NOMO-1 (cell line): ENCODE results near the gene TEX52.
A peak's percentile ranks its signal among the peaks of the same experiment; 100 is the strongest.

Experiments used
- DNase-seq, 2 experiments: peaks; one replicate each; lab custom pipeline; 2025; ENCODE audit not compliant: unreplicated experiment in 2 of 2; lab: John Stamatoyannopoulos, UW

TEX52 gene

DNA sequence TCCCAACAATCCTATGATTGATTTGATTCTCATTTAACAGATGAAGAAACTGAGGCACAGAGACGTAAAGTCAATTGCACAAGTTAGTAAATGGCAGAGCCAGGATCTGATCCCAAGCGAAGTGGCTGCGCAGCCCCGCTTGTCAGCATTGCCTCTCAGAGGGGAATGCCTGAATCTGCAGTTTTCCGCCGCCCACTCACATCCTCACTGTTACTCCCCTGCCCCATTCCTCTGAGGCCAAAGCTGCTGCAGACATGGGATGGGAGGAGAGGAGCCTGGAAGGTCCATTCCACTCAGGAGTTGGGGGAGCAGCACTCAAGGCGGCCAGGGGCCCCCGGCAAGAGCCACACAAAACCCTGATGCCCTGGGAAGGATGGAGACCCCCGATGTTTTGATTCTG is 23.0 kb downstream of the TEX52 start:
- no peak for DNase-seq

DNA sequence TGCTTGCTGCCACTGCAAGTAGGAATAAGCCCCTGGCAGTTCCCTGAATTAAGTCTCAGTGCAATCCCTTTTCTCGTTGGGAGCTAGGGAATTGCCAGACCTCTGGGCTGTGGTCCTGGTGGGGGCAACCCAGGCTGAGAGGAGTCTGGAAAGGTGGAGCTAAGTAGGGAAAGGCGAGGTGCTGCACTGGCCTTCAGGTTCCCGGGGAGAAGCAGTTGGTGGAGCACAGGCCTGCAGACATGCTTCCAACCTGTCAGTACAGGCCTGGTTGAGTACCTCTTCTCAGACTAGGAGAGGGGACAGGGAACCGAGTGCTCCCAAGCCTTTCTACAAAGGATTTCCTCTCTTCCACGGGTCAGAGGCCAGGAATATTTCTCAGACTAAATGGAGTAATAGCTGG is 23.5 kb downstream of the TEX52 start:
- no peak for DNase-seq

DNA sequence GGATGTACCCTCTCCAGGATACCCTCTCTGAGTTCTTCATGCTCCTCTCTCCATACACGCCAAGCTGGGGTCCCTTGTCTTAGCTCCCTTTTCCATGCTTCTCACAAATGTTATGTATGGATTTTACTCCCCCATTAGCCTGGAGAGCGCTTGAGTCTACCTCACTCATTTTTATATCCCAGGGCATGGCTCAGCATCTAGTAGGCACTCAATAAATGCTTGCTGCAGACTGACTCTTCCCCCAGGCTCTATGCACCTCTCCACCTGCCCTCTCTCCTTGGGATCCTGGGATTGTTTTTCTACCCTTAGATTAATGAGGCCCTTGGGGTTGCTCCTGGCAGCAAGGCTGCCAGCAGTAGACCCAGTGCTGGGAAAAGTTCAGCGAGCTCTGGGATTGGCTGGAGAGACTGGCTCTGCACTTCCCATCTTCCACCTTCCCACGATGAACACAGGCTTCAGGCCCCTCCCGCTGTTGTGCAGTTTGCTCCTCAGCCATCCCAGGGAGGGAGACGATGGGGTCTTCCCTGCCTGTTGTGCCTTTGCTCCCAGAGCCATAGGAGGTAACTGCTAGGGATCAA is 24.2 kb downstream of the TEX52 start:
- no peak for DNase-seq

DNA sequence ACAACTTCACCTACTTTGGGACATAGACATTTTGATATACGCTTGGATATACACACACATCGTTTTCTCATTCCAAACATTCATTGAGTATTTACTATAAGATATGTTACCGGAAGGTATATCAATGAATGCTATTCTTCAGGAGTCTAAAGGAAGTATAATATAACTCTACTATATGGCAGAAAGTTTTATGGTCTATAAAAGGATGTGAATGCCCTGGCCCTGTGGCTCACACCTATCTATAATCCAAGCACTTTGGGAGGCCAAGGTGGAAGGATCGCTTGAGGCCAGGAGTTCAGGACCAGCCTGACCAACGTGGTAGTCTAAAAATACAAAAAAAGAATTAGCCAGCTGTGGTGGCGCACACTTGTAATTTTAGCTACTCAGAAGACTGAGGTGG is 27.6 kb downstream of the TEX52 start:
- no peak for DNase-seq

DNA sequence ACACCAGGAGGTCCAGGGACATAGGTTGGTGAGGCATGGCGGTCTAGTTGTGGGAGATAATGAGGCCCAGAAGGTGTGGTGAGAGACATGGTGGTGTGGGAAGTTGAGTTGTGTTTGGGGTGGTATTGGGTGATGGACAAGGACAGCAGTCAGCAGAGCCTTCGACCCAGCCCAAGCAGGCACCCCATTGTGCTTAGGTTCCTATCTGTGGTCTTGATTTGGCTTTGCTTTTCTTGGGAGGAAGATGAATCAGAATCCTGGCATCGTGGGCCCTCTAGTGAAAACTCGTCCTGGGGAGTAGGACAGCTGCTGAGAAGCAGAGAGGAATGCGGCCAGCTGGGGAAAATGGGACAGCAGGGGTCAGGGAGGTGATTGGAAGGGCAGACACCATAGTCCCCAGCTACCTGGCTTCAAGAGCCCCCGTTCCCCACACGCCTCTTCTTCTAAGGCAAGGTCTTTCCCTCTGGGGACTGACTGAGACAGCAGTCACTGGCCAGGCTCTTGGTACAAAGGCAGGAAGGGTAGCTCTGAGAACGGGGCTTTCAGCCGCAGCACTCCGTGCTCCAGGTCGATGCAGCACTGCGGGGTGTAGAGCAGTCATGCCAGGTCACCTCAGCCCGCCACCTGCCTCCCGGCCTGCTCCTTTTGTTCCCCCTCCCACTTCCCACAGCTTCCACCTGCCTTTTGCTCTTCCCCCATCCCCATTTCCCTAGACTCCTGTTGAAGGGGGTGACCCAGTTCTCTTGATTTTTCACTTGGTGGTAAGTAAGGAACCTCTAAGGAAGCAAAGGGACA is 29.9 kb downstream of the TEX52 start:
- DNase-seq: no peak

DNA sequence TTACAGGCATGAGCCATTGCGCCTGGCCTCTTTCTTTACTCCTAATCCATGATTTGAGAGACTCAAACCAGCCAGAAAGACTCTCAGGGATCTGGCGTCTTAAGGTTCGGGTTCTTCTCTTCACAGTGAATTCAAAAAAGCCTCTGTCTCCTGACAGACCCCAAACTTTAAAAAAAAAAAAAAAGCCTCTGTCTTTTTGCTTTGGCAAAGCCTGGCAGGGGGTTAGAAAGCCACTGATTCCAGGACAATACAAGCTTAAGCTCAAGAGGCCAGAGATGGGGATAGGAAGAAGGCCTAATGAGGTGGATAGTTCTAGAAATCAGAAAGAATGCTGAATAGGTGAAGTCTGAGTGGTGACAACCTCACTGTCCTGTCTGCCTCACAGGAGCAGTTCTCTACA is 30.8 kb downstream of the TEX52 start:
- no peak for DNase-seq

DNA sequence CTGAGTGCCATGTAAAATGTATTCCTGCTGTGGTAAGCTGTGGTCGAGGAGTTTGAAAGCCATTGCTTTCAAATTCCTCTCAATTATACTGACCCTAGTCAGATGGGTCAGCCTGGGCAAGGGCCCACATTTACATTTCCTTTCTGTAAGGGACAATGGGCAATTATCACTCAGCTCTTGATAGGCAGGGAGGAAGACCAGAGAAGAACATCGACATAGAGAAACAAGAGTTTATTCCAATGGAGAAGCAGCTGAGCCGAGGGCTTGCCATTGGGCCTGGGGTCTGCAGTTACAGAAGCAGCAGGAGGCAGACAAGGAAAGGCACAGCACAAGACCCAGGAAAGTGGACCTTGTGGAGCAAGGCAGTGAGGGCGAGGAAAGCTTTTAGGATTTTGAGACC is 31.7 kb downstream of the TEX52 start:
- DNase-seq: no peak

DNA sequence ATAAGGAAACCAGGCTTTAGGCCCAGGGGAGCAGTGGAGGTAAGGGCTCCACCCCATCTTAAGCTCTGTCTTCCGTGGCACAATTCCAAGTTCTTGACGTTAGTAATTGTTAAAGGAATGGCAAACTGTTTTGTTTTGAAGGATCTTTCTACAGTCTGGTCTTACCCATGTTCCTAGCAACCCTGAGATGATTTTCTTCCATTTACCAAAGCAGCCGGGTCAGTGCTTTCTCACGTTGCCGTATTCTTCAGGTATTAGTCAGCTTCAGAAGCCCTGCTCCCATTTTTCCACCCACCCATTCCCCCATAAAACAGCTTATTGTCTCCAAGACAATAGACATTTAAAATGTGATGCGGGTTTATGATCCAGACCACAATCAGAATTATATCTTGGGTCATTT is 32.3 kb downstream of the TEX52 start:
- no peak for DNase-seq

DNA sequence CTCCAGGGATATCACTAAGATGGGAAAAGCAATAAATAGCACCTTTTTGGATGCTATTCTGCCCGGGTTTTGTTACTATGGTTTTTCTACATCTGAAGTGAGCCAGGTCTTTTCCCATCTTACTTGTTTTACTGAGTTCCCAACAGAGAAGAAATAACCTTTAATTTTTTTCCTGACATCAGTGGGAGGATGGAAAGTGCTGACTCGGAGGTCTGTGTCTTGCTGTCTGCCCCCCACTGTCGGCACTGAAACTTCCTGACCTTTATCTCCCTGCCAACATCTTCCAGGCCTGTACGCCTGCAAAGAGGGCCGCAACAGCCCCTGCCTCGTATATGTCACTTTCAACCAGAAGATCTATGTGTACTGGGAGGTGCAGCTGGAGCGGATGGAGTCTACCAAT is 33.4 kb downstream of the TEX52 start:
- DNase-seq: no peak

DNA sequence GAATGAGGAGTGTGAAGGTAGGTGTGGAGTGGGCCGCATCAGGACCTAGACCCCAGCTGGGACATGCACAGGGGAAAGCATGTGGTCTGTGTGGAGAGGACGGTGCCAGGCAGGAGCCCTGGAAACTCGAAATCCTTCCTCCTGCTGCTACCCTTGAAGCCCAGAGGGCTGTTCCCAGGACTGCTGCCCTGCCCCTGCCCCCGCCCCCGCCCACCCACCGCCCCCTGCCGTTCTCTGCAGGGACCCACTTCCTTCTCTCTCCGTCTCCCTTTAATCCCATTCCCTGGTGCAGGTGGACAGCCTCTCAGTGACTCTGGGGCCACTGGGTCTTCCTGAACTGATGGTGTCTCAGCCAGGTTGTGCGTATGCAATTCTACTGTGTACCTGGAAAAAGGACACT is 36.4 kb downstream of the TEX52 start:
- DNase-seq: no peak

DNA sequence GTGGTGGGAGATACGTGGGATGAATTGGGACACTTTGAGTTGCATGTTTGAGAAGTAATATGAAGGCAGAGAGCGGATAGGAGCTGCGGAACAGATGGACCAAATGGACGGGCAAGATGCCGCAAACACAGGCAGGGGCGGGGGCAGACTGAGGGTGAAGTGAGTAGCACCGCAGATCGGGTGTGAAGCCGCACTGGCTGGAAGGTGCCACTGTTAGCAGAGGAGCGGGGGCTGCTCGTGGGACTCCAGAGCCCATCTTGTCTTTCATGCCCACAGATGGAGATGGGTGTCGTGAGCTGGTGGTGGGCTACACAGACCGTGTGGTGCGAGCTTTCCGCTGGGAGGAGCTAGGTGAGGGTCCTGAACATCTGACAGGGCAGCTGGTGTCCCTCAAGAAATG is 37.0 kb downstream of the TEX52 start:
- no peak for DNase-seq

DNA sequence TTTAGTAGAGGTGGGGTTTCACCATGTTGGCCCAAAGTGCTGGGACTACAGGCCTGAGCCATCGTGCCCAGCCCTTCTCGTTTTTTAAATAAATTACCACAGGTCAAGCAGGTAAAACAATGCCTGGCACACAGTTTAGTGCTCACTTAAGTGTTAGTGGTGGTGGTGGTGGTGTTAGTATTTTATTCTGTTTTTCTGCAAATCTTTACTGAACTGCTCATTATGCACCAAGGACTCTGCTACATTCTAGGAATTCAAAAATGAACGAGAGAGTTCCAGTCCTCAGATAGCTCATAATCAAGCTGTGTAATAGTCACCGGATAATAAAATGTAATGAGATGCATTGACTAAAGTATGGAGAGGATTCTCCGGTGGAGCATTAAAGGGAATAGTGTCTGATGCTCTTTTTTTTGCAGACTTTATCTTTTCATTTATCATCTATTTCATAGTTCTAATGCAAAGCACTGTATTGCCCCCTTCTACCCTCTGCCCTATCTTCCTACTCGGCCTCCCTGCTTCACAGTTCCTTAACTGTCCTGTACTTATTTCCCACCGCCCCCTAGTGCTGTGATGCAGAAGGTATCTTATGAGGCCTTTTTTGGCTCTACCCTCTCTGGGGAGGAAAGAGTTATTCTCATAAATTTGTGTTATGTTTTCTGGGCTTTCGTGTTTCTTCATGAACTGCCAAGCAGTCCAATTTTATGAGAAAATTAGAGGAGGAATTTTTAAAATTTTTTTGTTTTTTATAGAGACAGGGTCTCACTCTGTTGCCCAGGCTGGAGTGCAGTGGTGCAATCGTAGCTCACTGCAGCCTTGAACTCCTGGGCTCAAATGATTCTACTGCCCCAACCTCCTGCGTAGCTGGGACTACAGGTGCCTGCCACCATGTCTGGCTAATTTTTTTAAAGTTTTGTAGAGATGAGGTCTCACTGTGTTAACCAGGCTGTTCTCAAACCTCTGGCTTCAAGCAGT is 43.3 kb downstream of the TEX52 start:
- peak; percentile 53 to 82 for DNase-seq

DNA sequence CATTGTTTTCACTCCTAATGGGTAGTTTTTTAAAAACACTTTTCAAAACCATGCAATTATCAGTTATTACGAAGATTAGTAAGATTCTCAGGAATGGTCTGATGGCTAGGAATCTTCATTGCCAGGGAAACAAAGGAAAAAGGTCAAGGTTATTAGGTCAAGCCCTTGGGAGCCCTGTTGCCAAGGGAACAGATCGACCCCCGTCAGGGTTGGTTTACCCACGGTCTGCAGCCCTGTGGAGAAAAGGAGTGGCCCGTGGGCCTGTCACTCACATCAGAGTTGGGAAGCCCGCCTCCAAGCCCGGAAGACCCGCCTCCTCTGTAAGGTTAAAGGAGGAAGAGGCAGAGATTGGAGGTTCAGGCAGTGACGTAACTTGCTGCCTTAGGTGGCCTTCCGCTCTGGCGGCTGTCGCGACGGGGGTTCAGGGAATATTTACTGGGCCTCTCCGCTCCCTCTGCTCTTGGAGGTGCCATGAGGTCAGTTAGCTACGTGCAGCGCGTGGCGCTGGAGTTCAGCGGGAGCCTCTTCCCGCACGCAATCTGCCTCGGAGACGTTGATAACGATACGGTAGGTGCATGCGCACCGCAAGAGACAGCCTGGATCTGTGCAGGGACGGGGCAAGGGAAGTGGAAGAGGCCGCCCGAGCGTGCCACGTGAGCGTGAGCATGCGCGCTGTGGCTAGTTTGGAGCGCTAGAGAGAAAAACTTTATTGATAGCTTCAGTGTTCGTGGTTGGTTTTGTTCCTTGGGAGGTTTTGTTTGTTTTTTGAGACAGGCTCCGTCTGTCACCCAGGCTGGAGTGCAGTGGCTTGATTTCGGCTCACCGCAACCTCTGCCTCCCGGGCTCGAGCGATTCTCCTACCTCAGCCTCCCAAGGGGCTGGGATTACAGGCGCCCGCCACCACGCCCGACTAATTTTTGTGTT is 44.3 kb downstream of the TEX52 start, which contains the start of gene ITFG2:
TSS of gene ITFG2 (plus strand) at position 379 of the 924 bp plus-strand sequence. CDS start at position 472, 93 bp downstream.
- peak; percentile 96 to 98 for DNase-seq

DNA sequence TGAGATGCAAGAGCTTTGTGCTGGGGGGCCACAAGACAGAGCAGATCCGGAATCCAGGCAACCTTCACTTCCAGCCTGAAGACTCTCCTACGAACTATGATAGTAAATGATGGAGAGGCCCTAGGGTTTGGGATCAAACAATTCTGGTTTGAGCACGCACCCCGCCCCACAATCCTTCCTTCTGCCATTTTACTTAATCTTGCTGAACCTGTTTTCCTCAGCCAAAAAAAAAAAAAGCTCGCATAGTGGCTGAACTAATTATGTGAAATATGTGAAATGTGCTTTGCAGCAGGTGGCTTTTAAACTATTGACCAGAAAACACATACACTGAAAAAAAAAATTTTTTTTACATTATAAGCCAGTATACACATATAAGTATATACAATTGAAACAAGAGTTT is 45.0 kb downstream of the TEX52 start:
- no peak for DNase-seq

DNA sequence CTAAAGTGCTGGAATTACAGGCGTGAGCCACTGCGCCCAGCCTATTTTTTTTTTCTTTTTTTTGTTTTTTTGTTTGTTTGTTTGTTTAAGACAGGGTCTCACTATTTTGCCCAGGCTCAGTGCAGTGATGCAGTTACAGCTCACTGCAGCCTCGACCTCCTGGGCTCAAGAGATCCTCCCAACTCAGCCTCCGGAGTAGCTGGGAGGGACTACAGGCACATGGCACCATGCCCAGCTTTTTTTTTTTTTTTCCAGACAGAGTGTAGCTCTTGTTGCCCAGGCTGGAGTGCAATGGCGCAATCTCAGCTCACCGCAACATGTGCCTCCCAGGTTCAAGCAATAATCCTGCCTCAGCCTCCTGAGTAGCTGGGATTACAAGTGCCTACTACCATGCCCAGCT is 50.1 kb downstream of the TEX52 start:
- no peak for DNase-seq

DNA sequence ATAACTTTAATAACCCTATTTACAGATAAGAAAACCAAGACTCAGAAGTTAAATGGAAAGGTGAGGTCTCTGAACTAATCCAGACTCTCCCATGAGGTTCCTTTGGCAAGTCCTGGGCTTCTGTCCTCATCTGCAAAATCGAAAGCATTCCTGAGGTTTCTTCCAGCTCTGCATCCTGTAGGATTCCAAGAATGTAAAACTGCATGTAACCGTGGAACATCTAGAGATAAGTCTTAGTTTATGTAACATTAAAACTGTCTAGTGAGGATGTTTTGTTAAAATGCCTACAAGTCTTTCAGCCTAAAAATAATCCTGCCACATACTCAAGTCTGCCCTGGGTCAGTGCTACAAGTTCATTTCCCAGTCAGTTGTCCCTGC is 51.7 kb downstream of the TEX52 start:
- no peak for DNase-seq

DNA sequence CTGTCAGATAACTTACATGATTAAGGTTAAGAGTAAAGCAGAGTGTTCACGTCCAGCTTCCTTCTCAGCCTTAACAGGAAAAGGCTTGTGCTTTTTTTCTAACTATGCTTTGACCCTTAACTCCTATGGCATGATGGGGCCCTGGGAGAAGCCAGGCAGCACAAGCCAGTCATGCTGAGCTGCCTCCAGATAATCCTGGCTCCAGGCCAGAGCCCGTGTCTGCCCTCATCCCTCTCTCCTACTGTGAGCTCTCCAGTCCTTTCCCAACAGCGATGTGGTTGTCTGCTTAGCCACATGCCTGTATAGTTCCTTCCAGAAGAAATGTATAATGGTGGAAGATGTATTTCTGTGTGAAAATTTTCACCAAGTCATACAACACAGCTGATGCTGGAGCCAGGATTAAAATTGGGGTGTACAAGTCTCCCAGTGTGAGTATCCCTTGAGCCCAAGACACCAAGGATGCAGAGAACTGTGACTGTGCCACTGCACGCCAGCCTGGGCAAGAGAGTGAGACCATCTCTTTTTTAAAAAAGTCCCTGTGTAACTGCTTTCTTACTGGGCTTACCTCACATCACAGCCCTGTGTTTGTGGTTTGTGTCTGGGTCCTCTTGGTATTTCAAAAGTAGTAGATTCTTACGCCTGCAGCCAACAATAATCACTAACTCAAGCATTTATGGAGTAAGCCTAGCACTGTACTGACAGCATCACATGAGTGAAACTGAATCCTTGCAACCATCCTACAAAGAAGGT is 52.3 kb downstream of the TEX52 start:
- no peak for DNase-seq

DNA sequence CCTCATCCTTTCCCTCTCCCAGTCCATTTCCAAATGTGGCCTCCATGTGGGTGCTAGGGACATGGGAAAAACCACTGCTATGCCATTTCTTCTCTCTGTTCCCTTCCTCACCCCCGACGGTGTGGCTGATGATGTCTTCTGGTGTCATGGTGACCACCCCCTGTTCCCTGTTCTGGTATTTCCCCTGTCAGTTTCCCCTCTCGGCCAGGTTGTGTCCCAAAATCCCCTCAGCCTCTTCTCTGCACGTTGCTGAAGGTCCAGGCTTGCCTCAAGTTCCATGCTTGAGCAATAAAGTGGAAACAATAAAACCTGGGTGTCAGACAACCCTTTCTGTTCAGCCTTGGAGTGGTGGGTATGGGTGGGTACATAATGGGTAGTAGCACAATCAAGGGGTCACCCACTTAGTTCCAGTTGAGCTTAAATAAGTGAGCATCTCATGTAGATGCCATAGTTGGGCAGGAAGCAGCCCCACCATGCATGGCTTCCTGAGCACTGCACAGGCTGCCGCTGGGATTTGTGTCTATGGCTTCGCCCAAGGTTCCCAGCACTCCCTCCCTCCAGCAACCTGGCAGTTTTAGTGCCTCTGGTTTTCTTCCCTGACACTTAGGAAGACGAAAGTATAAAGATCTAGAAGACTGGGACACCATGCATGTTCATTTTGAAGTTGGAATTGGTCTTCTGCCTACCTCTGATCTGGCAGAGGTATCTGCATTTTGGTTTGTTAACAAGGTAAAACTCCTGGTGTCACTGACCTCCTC is 53.0 kb downstream of the TEX52 start:
- DNase-seq: no peak
